AG04449 (cell line): ENCODE data around the gene NALCN.

ENCODE experiments used
- CTCF ChIA-PET: fragments of 350-600 bp; formaldehyde crosslinking; extraction: SDS; loops from one replicate; lab custom pipeline; 2021; ENCODE audit warnings: antibody characterized with exemption; lab: Yijun Ruan, JAX
- POLR2A ChIA-PET: fragments of 400-600, 350-600 bp; formaldehyde crosslinking; extraction: SDS; loops from one replicate; lab custom pipeline; 2020; ENCODE audit warnings: antibody characterized with exemption, inconsistent platforms; lab: Yijun Ruan, JAX
- DNase-seq: peaks from one replicate; pipeline ENCODE4 v3.0.0-alpha.2; 2010; ENCODE audit warnings: low read depth, low spot score
- H3K4me3 ChIP-seq: 2 replicates; pipeline ENCODE4 v1.5.1; 2011; ENCODE audit warnings: low read depth, mild to moderate bottlenecking, control low read depth, low read length
- TF ChIP-seq, protein P1 (sequence below): IDR thresholded peaks from one replicate; pipeline ENCODE4 v1.5.1; 2011; ENCODE audit warnings: mild to moderate bottlenecking, moderate library complexity, low read length, control low read depth, inconsistent platforms; ENCODE audit not compliant: insufficient read depth; ENCODE audit errors: missing control alignments

The NALCN gene

DNA sequence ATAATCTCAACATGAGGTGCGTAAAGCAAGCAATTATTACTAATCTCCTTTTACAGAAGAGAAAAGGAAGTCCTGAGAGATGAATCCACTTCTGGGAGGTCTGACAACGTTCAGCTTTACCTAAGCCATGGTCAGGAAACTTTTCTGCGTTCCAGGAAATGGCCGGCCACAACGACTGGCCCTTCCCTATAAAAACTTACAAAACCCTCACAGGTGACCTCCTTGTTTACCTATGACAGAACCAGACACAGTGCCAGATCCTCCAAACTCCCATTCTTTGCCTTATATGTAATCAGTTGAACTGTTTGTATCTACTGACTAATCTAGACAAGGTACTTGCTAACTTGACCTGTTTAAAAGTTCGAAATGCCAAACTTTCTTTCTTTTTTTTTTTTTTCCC, 390.0 kb downstream of the NALCN start:
- CTCF ChIA-PET: no interaction called here
- TF ChIP-seq, protein P1, sequence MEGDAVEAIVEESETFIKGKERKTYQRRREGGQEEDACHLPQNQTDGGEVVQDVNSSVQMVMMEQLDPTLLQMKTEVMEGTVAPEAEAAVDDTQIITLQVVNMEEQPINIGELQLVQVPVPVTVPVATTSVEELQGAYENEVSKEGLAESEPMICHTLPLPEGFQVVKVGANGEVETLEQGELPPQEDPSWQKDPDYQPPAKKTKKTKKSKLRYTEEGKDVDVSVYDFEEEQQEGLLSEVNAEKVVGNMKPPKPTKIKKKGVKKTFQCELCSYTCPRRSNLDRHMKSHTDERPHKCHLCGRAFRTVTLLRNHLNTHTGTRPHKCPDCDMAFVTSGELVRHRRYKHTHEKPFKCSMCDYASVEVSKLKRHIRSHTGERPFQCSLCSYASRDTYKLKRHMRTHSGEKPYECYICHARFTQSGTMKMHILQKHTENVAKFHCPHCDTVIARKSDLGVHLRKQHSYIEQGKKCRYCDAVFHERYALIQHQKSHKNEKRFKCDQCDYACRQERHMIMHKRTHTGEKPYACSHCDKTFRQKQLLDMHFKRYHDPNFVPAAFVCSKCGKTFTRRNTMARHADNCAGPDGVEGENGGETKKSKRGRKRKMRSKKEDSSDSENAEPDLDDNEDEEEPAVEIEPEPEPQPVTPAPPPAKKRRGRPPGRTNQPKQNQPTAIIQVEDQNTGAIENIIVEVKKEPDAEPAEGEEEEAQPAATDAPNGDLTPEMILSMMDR: no peak
- POLR2A ChIA-PET: no interaction called here
- H3K4me3 ChIP-seq: no peak overlapping the region
- DNase-seq: no peak

- H3K4me3 ChIP-seq: no peak overlapping the region
- ChIA-PET CTCF (no interaction called here), POLR2A (no interaction called here)
- TF ChIP-seq, protein P1: no peak
- no peak for DNase-seq
Observed at GRCh38 chr13:101025925-101026324, 390.4 kb downstream of the NALCN start.

- no peak overlapping the region for H3K4me3 ChIP-seq
- POLR2A ChIA-PET: no interaction called here
- TF ChIP-seq, protein P1: no peak
- no peak for DNase-seq
- CTCF ChIA-PET: no interaction called here
Observed at GRCh38 chr13:101025519-101025918, 390.8 kb downstream of the NALCN start.

- TF ChIP-seq, protein P1: no peak
- POLR2A ChIA-PET: no interaction called here
- no peak for DNase-seq
- H3K4me3 ChIP-seq: no peak overlapping the region
- CTCF ChIA-PET: interaction anchor here (1.2 kb wide), 1 partner anchor 109 kb away, joined by 4 read pairs; no protein-coding TSS in a partner anchor
Observed at GRCh38 chr13:101019126-101019525, 397.2 kb downstream of the NALCN start.

- peak; percentile 26 for DNase-seq
Observed at GRCh38 chr13:101018720-101019119, 397.6 kb downstream of the NALCN start.

DNA sequence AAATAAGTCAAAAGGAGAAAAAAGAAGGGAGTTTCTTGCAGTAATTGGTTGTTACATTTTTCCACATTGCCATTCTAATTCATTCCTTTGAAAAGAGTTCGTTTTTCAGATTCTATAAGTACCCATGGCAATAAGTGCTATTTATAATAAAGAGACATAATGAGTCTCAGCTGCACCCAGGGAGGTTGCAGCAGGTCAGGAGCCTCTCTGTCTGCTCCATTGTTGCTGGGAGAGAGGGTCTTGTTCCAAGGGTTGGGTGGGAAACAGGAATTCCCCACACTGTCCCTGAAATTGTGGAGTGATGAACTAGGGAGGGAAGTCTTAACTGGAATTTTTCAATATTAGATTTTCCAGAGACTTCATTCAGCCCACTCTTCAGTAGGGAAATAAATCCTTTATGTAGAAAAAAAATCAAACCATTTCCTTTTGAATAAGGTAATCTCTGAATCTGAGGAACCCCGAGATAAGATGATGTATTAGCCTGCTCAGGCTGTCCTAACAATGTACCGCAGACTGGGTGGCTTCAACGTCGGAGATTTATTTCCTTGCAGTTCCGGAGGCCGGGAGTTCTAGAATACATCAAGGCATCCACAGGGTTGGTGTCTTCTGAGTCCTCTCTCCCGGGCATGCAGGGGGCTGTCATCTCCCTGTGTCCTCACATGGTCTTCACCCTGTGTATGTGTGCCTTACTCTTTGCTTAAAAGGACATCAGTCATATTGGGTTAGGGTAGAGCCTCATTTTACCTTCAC, 399.0 kb downstream of the NALCN start:
- TF ChIP-seq, protein P1: no peak
- ChIA-PET CTCF (no interaction called here), POLR2A (no interaction called here)
- no peak for DNase-seq
- no peak overlapping the region for H3K4me3 ChIP-seq

More at GRCh38 chr13:101018720-101019119, 397.6 kb downstream of the NALCN start:
- H3K4me3 ChIP-seq: no peak overlapping the region
- ChIA-PET POLR2A (no interaction called here), CTCF (interaction anchor here (1.2 kb wide), 1 partner anchor 110 kb away, joined by 4 read pairs; no protein-coding TSS in a partner anchor)
- TF ChIP-seq, protein P1: no peak
